Measurements from ENCODE around the gene YTHDF2.
"Not testable (repeated sequence)": the region's sequence is repeated elsewhere in the genome, so short reads cannot be mapped to it uniquely, and the experiment has no call there.

Gene YTHDF2

DNA sequence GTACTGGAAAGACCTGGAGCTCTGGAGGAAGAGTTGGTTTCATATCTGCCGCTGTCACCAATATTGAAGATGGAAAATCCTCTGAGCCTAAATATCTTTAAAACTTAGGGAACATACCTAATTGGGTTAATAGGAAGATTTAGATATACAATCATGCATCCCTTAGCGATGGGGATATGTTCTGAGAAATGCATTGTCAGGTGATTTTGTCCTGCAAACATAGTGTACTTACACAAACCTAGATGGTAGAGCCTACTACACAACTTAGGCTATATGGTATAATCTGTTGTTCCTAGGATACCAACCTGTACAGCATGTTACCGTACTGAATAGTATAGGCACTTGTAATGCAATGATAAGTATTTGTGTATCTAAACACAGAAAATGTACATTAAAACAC lies 22.5 kb downstream of the YTHDF2 start:
- DNase-seq (ENCODE audit: low spot score), result no peak

DNA sequence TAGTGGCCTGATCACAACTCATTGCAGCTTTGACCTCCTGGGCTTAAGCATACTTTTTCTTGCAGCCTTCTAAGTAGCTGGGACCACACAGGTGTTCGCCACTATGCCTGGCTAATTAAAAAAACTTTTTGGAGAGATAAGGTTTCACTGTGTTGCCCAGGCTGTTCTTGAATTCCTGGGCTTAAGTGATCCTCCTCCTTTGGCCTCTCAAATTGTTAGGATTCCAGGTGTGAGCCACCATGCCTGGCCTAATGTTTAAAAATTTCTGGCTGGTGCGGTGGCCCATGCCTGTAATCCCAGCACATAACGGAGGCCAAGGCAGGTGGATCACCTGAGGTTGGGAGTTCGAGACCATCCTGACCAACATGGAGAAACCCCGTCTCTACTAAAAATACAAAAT lies 24.4 kb downstream of the YTHDF2 start:
- DNase-seq (ENCODE audit: low spot score), result no peak

DNA sequence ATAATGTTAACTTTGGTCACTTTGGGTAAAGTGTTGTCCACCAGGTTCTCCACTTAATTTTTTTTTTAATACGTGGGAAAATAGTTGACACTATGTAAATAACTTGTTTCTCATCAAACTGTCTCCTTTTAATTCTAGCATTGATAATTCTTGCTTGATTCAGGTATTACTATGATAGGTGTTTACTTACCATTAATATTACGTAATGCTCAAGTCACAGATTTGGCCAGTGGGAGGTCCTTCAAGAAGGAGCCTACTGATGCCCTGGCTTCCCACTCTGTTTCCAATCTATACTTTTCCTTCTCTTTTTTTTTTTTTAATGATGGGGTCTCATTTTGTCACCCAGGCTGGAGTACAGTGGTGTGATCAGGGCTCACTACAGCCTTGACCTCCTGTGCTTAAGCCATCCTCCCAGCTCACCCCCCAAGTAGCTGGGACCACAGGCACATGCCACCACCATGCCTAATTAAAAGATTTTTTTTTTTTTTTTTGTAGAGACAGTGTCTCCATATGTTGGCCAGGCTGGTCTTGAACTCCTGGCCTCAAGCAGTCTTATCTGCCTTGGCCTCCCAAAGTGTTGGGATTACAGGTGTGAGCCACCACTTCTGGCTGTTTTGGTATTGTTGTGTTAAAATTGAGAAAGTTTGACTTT lies 29.9 kb downstream of the YTHDF2 start:
- DNase-seq (ENCODE audit: low spot score), result no peak

DNA sequence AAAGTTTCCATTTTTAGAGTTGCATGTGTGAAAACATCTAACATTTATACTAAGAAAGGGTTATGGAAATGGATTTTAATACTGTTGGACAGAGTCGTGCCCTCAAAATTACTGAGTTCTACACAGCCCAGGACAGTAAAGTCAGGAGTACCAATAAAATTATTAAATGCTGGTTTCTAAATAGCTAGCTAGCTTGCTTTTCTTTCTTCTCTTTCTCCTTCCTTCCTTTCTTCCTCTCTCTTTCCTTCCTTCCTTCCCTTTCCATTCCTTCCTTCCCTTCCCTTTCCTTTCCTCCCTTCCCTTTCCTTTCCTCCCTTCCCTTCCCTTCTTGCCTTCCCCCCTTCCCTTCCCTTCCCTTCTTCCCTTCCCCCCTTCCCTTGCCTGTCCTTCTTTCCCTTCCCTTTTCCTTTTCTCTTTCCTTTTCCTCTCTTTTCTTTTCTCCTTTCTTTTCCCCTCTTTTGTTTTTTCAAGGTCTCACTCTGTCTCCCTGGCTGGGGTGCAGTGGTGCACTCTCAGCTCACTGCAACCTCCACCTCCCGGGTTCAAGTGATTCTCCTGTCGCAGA lies 33.9 kb downstream of the YTHDF2 start:
- DNase-seq (ENCODE audit: low spot score), result no peak

DNA sequence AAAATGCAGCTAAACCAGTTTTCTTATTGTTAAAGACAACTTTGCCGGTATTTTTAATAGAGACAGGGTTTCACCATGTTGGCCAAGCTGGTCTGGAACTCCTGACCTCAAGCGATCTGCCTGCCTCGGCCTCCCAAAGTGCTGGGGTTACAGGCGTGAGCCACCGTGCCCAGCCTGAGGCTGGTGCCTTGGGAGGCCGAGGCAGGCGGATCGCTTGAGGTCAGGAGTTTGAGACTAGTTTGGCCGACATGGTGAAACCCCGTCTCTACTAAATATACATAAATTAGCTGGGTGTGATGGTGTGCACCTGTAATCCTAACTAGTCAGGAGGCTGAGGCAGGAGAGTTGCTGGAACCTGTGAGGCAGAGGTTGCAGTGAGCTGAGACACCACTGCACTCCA lies 35.2 kb downstream of the YTHDF2 start:
- not testable (repeated sequence) for DNase-seq (ENCODE audit: low spot score)

DNA sequence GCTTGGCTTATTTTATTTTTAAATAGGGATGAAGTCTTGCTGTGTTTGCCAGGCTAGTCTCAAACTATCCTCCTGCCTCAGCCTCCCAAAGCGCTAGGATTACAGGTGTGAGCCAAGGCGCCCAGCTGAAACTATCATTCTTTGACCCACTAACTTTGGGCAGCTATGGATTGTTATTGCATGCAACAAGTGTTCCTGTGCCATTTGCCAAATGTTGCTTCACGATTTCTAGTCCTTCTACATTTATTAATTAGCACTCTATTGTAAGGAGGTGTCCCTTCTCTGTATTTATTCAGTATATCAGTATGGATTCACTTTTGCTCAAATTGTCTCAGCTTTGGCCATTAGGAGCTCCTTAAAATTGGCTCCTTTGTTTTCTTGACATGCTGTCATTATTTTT lies 36.4 kb downstream of the YTHDF2 start:
- DNase-seq (ENCODE audit: low spot score), result no peak

DNA sequence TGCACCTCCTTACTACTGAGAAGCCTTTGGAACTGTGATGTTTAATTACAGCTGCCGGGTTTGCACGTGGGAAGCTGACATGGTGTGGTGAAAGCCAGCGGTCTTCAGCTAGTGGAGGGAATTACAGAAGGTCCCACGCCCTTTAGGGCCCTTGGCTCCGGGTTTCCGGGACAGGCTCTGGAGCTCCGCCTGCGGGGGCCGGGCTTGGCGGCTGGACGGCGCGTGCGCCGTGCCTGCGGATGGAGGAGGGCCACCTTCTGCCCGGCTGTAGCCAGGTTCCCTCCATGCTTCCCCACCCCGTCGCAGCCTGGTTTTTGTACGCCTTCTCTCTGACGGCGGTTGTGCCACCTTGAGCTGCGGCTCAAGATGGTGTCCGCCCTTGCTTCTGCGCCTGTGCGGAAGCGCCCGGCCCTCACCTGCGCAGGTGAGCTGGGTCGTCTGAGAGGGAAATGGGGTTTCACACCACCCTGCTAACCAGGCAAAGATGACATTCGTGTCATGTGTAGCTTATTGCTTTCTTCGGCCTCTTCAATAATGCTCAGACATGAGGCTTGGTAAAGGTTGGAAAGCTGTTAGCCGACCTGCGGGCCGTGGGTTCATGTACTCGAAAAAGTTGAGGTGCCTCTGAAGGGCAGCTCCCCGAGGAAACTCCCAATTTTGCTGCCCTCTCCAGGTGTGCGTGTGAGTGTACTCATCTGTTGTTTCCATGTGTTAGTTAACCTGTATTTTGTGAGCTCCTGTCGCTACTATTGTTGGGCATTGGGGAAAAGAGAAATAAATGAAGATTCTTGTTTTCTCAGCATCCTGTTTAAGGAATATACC lies 38.6 kb downstream of the YTHDF2 start:
- DNase-seq (ENCODE audit: low spot score), result no peak

DNA sequence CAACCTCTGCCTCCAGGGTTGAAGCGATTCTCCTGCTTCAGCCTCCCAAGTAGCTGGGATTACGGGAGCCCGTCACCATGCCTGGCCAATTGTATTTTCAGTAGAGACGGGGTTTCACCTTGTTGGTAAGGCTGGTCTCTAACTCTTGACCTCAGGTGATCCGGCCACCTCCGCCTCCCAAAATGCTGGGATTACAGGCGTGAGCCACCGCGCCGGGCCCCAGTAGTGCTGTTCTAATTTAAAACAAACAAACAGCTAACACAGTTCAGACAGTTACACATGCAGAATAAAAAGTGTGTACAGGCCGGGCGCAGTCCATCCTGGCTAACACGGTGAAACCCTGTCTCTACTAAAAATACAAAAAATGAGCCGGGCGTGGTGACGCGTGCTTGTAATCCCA lies 39.6 kb downstream of the YTHDF2 start:
- DNase-seq (ENCODE audit: low spot score), result no peak

DNA sequence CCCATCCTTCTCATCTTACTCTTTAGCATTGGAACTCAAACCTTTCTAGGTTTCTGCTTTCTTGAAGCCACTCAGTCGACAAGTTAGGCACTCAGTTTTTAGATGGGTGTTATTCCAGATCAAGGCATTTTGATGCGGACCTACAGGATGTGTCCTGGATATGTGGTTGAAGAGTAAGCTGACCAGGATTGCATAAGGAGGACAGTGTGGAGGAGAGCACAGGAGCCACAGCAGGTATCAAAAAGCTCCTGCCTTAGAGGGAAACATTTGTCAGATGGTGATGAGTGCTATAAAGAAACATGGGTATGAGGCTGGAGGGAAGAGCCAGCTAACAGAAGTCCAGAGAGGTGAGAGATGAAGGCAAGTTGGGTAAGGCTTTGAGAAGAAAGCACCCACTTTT lies 41.3 kb downstream of the YTHDF2 start:
- DNase-seq (ENCODE audit: low spot score), result no peak

DNA sequence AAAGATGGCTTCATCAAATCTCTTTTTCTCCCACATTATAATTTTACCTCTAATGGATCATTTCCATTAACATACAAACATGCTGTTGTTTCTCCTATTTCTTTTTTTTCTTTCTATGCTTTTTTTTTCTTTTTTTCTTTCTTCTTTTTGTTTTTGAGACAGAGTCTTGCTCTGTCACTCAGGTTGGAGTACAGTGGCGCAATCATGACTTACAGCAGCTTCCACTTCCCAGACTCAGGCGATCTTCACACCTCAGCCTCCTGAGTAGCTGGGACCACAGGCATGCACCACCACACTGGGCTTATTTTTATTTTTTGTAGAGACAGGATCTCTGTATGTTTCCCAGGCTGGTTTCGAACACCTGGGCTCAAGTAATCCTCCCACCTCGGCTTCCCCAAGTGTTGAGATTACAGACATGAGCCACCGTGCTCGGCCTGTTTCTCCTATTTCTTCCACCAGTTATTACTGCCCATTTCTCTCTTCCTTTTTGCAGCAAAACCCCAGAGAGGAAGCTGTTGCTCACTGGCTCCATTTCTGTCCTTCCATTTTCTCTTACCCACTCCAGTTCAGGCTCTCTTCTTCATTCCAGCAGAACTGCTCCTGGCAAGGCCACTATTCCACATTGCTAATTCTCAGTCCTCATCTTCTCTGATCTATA lies 43.1 kb downstream of the YTHDF2 start:
- no peak for DNase-seq (ENCODE audit: low spot score)

DNA sequence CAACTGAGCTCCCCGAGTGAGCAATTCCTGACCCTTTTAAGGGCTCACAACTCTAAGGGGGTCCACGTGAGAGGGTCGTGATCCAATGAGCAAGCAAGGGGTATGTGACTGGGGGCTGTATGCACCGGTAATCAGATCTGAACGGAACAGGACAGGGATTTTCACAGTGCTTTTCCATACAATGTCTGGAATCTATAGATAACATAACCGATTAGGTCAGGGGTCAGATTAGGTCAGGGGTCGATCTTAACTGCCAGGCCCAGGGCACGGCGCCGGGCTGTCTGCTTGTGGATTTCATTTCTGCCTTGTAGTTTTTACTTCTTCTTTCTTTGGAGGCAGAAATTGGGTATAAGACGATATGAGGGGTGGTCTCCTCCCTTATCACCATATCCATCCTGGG lies 44.6 kb downstream of the YTHDF2 start:
- no peak for DNase-seq (ENCODE audit: low spot score)

DNA sequence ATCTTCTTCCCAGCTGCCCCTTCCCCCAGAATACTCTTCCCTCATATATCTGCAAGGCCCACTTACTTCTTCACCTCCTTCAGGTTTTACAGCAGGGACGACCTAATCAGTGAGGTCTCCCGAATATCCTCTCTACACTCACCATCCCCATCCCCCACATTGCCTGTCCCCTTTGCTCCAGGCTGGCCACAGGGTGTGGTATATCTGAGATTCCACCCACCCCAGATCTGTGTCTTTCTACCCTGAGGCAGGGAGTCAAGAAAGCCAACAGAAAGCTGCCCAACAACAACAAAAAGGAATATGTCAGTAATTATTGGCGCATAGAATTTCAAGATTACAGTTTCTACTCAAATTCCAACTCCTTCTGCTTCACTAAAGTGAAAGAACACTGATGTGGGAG lies 45.3 kb downstream of the YTHDF2 start:
- no peak for DNase-seq (ENCODE audit: low spot score)

DNA sequence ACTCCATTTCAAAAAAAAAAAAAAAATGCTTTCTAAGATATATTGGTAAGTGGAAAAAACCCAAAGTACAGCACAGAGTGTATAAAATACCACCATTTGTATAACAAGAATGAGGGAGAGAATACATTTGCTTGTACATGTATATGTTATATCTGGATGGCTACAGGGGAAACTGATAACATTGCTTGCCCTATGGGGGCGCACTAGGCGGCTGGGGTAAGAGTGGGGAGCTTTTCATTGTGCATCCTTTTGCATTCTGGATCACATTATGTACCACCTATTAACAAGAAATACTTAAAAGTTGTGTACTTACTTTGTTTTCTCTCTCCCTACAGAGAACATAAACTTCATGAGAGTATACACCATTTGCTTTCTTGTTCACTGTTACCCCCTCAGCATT lies 46.6 kb downstream of the YTHDF2 start:
- DNase-seq (ENCODE audit: low spot score), result no peak

DNA sequence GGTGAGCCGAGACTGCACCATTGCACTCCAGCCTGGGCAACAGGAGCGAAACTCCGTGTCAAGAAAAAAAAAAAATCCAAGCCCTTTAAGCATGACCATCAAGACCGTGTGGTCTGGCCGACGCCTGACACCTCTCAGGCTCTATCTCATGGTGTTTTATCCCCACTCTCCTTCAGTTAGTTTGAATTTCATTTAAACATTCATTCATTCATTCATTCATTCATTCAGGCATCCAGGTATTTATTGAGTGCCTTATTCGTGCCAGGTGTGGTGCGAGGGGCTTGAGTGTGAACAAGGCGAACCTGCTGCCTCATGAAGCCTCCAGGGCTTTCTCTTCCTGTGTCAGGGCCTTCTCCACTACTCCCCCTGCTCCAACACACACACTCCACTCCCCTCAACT lies 52.7 kb downstream of the YTHDF2 start:
- no peak for DNase-seq (ENCODE audit: low spot score)

DNA sequence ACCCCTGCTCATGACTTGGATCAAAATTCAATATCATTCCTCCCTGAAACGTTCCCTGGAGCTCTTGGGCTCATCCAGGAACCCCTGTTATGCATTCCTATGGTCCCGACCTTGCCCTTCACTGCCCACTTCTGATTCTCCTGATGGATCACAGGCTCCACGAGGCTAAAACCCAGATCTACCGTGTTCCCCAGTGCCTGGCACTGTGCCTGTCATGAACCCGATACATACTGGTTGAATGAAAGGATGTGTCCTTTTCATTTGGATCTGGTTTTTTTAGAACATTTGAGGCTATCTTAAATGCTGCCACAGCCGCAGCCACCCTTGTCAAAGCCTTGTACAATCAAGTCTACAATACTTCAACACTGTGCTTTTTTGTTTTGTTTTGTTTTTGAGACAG lies 53.1 kb downstream of the YTHDF2 start:
- no peak for DNase-seq (ENCODE audit: low spot score)

DNA sequence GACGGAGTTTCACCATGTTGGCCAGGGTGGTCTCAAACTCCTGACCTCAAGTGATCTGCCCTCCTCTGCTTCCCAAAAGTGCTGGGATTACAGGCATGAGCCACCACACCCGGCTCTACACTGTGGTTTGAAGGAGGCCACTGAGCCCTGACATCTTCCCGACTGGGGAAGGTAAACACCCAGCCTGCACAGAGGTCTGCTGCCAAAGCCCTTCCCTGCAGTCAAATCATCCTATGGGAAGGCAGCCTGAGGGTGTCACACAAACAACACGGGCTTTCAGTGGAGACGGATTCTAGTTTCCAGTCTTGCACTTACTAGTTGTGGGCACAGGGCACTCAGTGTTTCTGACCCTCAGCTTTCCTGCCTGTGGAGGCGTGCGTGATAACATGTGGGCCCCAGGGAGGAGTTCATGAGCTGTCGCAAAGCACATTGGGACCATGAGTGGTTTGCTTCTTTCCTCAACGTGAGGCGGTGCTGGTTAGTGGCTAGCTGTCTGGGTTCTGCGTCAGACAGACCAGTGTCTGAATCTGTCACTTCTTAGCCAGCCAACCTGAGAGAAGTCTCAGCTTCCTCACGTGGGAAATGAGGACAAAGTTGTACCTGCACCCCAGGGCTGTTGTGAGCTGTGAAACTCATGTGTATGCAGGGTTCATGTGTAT lies 53.8 kb downstream of the YTHDF2 start:
- DNase-seq (ENCODE audit: low spot score), result peak; percentile 38

DNA sequence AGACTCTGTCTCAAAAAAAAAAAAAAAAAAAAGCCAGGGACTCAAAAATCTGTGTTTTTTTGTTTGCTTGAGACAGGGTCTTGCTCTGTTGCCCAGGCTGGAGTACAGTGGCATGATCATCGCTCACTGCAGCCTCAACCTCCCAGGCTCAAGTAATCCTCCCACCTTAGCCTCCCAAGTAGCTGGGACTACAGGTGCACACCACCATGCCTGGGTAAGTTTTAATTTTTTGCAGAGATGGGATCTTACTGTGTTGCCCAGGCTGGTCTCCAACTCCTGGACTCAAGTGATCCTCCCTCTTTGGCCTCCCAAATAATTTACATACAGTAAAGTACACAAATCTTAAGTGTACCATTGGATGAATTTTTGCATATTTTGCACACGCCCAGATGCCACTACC lies 55.2 kb downstream of the YTHDF2 start:
- DNase-seq (ENCODE audit: low spot score), result not testable (repeated sequence)

DNA sequence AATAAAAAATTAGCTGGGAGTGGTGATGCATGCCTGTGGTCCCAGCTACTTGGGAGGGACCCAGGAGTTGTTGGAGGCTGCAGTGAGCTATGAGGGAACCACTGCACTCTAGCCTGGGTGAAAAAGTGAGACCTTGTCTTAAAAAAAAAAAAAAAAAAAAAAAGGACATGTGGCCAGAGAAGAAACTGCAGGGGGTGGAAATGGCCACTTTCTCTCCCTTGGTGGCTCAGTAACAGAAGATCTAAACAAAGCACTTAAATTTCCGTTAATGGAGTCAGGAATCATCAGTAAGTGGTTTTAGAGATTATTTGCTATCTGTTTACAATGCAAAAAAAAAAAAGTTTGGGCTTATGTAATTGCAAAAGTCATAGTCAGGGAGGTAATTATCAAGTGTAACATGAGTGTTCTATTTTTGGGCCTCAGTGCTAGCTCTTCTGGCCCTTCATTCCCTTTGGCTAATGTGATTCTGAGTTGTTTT lies 55.9 kb downstream of the YTHDF2 start:
- DNase-seq (ENCODE audit: low spot score), result no peak

DNA sequence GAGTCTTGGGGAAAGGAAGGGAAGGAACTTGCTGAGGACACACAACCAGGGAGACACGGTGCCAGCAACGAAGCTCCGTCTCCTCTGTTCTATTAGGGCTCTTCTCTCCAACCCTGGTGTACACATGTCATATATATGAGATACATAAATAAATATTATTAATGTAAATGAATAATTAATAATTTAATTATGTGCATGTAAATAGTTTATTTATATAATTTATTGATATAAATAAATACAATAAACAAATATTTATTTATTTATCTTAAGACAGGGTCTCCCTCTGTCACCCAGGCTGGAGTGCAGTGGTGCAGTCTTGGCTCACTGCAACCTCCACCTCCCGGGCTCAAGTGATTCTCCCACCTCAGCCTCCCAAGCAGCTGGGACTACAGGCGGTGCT lies 57.8 kb downstream of the YTHDF2 start:
- DNase-seq (ENCODE audit: low spot score), result not testable (repeated sequence)

DNA sequence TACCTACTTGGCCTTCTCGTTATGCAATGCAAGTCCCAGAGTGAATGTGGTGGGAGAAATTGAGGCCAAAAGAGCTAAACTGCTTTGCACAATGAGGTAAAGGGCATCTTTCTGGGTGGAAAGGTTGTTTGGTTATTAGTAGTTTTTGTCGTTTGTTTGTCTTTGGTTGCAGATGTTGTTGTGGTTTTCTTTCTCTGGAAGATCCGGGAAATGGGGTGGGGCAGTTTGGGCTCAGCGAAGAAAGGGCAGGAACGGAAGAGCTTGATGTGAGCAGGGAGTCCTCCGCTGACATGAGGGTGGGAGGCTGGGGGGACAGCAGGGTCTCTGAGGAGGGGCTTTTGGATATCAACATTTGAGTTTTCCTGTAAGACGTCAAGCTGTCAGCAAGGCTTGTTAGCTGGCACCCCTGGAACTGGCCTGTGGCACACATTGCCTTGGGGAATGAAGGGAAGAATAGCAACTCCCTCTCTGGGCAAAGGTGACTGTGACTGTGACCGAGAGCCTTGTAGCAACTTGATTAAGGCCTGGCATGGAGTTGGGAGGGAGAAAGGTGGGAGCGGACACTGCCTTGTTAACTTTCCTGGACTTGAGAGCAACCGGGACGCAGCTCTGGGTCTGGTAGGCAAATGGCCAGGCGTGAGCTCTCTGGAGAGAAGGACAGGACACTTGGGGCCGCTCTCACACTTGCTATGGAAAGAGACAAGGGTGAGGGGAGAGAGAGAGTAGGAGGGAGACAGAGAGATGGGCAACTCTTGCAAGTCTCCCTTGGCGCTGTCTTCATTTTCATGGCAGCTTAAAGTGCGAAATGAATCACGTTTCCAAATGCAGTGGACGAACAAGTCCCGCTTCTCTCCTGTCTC lies 59.8 kb downstream of the YTHDF2 start:
- DNase-seq (ENCODE audit: low spot score), result no peak

DNA sequence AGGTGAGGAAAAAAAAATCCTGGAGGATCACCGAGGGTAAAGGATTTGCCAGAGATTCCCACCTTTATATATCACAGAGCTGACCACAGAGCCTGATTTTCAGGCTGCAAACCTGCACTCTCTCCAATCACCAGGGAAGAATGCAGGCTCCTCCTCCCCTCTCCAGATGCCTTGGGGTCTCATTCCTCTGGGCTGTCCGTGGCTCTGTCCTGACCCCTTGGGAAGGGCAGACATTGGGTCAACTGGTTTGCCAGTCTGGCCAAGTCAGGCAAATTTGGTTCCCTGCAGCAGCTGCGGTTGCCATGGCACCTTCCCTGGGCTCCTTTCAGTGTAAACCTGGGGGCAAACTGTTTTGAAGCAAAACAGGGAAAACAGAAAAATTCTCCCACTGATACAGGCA lies 63.6 kb downstream of the YTHDF2 start:
- no peak for DNase-seq (ENCODE audit: low spot score)

Data from COLO829 (cell line).